Suprapubic skin (tissue), 4 donors: ENCODE data around the gene TNIK. TPM values are rescaled to one million over a fixed set of nuclear protein-coding genes. Genes with fewer than 3 reads are reported as not detected.

Experiments used
- DNase-seq, 2 donors: peaks; one replicate each; pipeline ENCODE4 v3.0.0-alpha.2; 2019; ENCODE audit warnings: low spot score in 2 of 2
- H3K27ac ChIP-seq: fragments of 200-600 bp; sonication (generic); one replicate; pipeline ENCODE4 v1.5.1; 2019
- H3K27me3 ChIP-seq: fragments of 200-600 bp; sonication (generic); one replicate; pipeline ENCODE4 v1.5.1; 2019
- H3K36me3 ChIP-seq: fragments of 200-600 bp; sonication (generic); one replicate; pipeline ENCODE4 v1.5.1; 2019
- H3K4me1 ChIP-seq: fragments of 200-600 bp; sonication (generic); one replicate; pipeline ENCODE4 v1.5.1; 2019
- H3K4me3 ChIP-seq: fragments of 200-600 bp; sonication (generic); one replicate; pipeline ENCODE4 v1.5.1; 2019; ENCODE audit warnings: mild to moderate bottlenecking
- H3K9me3 ChIP-seq: fragments of 200-600 bp; sonication (generic); one replicate; pipeline ENCODE4 v1.5.1; 2019
- EP300 ChIP-seq: sonication (generic); formaldehyde crosslinking; IDR thresholded peaks from one replicate; pipeline ENCODE4 v1.6.1; 2017; ENCODE audit warnings: antibody characterized with exemption
- POLR2A ChIP-seq, 2 donors: fragments of 450-650 bp; IDR thresholded peaks; one replicate each; pipeline ENCODE4 v1.6.1; 2017; ENCODE audit warnings: antibody characterized with exemption in 2 of 2, mild to moderate bottlenecking in 2 of 2, moderate library complexity in 2 of 2
- POLR2AphosphoS5 ChIP-seq, 3 donors: sonication (generic); formaldehyde crosslinking; IDR thresholded peaks; one replicate each; pipeline ENCODE4 v1.6.1; 2017; ENCODE audit warnings: antibody characterized with exemption in 3 of 3
- WGBS: methylation state at CpG from one replicate; pipeline ENCODE4 v1.1.5; 2018; 5-methylcytosine and 5-hydroxymethylcytosine counted together
- total RNA-seq, 4 donors: library from RNA; depleted of rRNA; stranded (reverse); fragments of >200 nt; gene quantifications; one replicate each; pipeline ENCODE4 v1.1.0, GENCODE V29; 2016
- TF ChIP-seq, protein P1 (sequence below), 2 donors: fragments of 200-600 bp in 1 of 2; fragments of 450-650 bp in 1 of 2; sonication (generic) in 1 of 2; IDR thresholded peaks; one replicate each; pipeline ENCODE4 v1.5.1; 2016 to 2019; ENCODE audit warnings: antibody characterized with exemption in 2 of 2, mild to moderate bottlenecking in 1 of 2, moderate library complexity in 1 of 2

TNIK gene
- total RNA-seq, 4 donors from 2014 or later, result 2.0 to 4.3 (median 3.1) TPM

DNA sequence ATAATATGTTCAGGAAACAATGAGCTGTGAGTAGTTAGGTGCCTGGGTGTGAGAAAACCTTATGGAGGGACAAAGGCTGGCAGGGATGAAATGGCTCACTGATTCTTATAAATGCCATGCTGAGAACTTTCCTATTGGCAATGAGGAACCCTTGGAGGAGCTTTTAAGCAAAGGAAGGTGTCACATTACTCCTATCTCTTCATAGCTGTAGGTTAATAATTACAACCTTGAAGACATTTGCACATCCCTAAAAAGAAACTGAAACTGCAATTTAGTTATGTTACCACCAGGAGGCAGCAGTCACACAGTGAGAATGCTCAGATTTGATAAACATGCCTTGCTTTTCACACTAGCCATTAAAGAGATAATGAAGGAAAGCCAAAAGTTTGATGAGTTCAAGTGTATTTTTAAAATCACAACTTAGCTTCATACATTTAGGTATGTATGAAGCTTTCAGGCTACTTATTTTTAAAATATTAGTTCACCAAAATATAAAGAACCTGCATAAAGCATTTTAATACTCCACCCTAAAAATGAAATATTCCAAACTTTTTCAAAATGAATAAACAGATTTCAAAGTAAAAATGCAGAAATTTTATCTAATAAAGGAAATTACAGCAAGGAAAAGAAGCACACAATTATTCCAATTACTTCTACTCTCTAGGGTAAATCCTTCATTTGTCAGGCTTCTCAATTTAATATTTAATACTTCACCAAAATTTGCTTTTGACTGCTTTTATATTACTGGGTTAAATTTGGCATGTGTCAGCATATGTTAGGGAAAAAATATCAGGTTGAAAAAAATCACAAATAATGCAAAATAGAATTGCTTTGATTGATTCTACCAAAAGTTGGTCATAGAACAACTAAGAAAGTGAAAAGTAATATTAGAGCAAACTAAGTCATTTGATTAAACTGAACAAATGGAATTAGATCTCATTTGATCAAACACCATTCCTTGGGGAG is 296.8 kb downstream of the TNIK start:
- Histone ChIP-seq H3K27me3 (no peaks in the 10 kb centered on the region), H3K4me3 (no peak overlapping the region), H3K27ac (no peak overlapping the region), H3K9me3 (no peaks in the 10 kb centered on the region), H3K4me1 (no peaks in the 10 kb centered on the region), H3K36me3 (no peaks in the 10 kb centered on the region)
- TF ChIP-seq POLR2A (IDR thresholded peaks at IDR 0.05) (no peak), EP300 (no peak), POLR2AphosphoS5 (IDR thresholded peaks at IDR 0.05) (no peak)
- TF ChIP-seq, protein P1, sequence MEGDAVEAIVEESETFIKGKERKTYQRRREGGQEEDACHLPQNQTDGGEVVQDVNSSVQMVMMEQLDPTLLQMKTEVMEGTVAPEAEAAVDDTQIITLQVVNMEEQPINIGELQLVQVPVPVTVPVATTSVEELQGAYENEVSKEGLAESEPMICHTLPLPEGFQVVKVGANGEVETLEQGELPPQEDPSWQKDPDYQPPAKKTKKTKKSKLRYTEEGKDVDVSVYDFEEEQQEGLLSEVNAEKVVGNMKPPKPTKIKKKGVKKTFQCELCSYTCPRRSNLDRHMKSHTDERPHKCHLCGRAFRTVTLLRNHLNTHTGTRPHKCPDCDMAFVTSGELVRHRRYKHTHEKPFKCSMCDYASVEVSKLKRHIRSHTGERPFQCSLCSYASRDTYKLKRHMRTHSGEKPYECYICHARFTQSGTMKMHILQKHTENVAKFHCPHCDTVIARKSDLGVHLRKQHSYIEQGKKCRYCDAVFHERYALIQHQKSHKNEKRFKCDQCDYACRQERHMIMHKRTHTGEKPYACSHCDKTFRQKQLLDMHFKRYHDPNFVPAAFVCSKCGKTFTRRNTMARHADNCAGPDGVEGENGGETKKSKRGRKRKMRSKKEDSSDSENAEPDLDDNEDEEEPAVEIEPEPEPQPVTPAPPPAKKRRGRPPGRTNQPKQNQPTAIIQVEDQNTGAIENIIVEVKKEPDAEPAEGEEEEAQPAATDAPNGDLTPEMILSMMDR (IDR thresholded peaks at IDR 0.05), result no peak
- DNase-seq, result no peak

DNA sequence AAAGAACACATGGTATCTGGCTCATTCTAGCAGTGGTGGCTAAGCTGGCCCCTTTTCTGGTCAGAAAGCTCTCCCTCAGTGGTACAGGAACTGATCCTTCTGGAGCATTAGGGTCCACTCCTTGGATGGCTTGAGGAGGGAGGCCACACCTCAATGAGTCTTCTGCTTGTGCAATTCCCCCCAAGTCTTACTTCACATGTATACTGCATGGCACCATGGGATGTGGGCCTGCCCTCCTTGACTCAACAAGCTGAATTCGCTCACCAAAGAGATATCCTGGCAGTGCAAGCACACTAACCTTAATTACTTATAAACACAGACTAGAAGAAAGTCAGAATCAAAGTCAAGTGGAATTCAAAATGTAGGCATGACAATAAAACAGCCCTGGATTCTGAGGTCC is 299.9 kb downstream of the TNIK start:
- TF ChIP-seq, protein P1 (IDR thresholded peaks at IDR 0.05), result no peak
- TF ChIP-seq POLR2AphosphoS5 (IDR thresholded peaks at IDR 0.05) (no peak), EP300 (no peak), POLR2A (IDR thresholded peaks at IDR 0.05) (no peak)

DNA sequence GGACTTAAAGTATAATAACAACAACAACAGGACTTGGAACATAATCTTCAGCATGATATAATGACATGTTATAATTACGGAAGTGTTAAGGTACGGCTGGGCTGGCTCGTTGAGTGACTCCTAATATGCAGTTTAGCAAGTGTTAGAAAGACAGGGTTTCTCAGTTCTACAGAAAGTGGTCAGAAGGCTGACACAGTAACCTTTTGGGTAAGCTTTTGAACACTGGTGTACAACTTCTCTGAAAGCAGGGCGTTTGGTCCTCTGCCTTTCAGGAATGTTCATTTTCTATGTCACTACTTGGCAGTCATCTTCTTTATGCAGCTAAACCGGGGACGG is 300.4 kb downstream of the TNIK start:
- 90% methylated on average over 6 of the region's 6 CpGs for WGBS
- Histone ChIP-seq H3K9me3 (no peaks in the 10 kb centered on the region), H3K27me3 (no peaks in the 10 kb centered on the region), H3K36me3 (no peaks in the 10 kb centered on the region), H3K4me1 (peaks cover 4% of the 10 kb centered on the region), H3K27ac (no peak overlapping the region), H3K4me3 (no peak overlapping the region)
- no peak for DNase-seq
- no peak for TF ChIP-seq POLR2A (IDR thresholded peaks at IDR 0.05)
- TF ChIP-seq, protein P1 (IDR thresholded peaks at IDR 0.05), result no peak
- TF ChIP-seq POLR2AphosphoS5 (IDR thresholded peaks at IDR 0.05), result no peak
- no peak for TF ChIP-seq EP300

More for the DNA sequence above, 299.9 kb downstream of the TNIK start:
- WGBS, result 82% methylated on average over 1 of the region's 1 CpG
- Histone ChIP-seq H3K36me3 (no peaks in the 10 kb centered on the region), H3K27ac (no peak overlapping the region), H3K4me1 (peaks cover under 1% of the 10 kb centered on the region), H3K9me3 (no peaks in the 10 kb centered on the region), H3K4me3 (no peak overlapping the region), H3K27me3 (no peaks in the 10 kb centered on the region)
- DNase-seq, result no peak

DNA sequence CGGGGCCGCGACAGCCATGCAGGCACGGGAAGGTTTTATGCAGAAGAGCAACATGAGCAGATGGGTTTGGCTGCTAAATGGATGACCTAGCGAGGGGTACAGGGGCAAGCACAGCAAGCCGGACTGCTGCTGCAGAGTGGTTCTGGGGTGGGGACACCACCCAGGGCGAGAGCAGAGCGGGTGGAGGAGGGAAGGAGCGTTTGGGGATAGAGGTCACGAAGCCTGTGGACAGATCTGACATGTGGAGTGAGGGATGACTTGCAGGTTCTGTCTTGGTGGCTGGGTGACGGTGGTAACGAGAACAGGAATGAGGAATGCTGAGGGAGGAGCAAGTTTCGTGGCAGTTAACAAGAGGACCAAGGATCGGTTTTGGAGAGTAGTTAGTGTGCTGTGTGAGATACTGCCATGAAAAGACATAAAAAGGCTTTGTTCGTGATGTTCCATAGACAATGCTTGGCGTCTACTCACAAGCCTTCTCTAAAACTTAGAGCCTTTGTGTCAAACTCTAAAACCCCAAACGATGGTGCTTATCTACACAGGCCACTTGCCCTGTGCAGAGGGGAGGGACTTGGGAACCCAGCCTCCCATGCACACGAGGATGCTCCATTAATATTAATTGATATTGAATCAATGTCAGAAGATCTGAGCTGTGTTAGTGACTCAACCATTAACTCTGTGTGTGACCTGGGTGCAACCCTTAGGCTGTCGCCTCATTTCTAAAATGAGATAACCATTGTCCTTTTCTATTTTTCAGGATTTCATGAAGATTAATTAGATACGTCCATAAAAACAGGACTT is 301.0 kb downstream of the TNIK start:
- Histone ChIP-seq H3K36me3 (no peaks in the 10 kb centered on the region), H3K27ac (no peak overlapping the region), H3K4me3 (no peak overlapping the region), H3K4me1 (peaks cover 4% of the 10 kb centered on the region), H3K27me3 (no peaks in the 10 kb centered on the region), H3K9me3 (no peaks in the 10 kb centered on the region)
- TF ChIP-seq POLR2AphosphoS5 (IDR thresholded peaks at IDR 0.05) (no peak), POLR2A (IDR thresholded peaks at IDR 0.05) (no peak), EP300 (no peak)
- TF ChIP-seq, protein P1 (IDR thresholded peaks at IDR 0.05), result no peak
- WGBS, result 85% methylated on average over 20 of the region's 20 CpGs
- no peak for DNase-seq

DNA sequence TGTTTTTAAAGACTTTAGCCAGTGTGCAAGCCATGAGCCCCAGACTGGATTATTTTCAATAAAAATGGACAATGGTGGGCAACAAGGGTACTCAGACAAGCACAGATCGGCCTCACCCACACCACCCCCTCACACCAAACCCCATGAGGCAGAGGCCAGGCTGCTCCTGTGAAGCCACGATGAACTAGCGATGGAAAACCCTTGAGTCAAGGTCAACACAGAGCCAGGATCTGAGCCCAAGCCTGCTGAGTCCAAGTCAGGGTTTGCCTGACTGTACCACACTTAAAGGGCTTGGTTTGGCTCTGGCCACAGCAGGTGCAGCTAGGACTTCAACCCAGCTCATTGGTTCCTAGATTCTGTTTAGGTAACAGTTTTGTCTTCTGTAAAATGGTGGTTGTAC is 302.2 kb downstream of the TNIK start:
- Histone ChIP-seq H3K27ac (no peak overlapping the region), H3K4me3 (no peak overlapping the region), H3K4me1 (peaks cover 4% of the 10 kb centered on the region), H3K9me3 (no peaks in the 10 kb centered on the region), H3K36me3 (no peaks in the 10 kb centered on the region), H3K27me3 (no peaks in the 10 kb centered on the region)
- 100% methylated on average over 3 of the region's 3 CpGs for WGBS
- TF ChIP-seq POLR2A (IDR thresholded peaks at IDR 0.05), result no peak
- TF ChIP-seq EP300, result no peak
- no peak for TF ChIP-seq POLR2AphosphoS5 (IDR thresholded peaks at IDR 0.05)
- TF ChIP-seq, protein P1 (IDR thresholded peaks at IDR 0.05), result no peak
- DNase-seq, result no peak
